GM23338 (cell line): ENCODE measurements around the gene MYBL2. TPM values are rescaled to one million over a fixed set of nuclear protein-coding genes. Genes with fewer than 3 reads are reported as not detected.

Source experiments
- ATAC-seq: fragments of 200-7000 bp; cut with Tn5 transposase; 3 replicates; pipeline ENCODE4 v1.9.1; 2020
- DNase-seq: peaks from one replicate; pipeline ENCODE4 v3.0.0-alpha.2; 2015; ENCODE audit warnings: low spot score
- H2AFZ ChIP-seq: fragments of 200-600 bp; sonication (generic); 2 replicates; pipeline ENCODE4 v1.8.0; 2016; ENCODE audit warnings: antibody characterized with exemption, mild to moderate bottlenecking, moderate library complexity
- H3F3A ChIP-seq: fragments of 200-600 bp; sonication (generic); replicated peaks from 2 replicates; pipeline ENCODE4 v1.8.0; 2017; ENCODE audit warnings: antibody characterized with exemption, mixed run types, low read depth
- H3K27ac ChIP-seq: fragments of 200-600 bp; sonication (generic); 2 replicates; pipeline ENCODE4 v1.6.1; 2016; ENCODE audit warnings: low read depth
- H3K27me3 ChIP-seq: fragments of 200-600 bp; sonication (generic); 2 replicates; pipeline ENCODE4 v1.8.0; 2016; ENCODE audit warnings: mild to moderate bottlenecking, mixed run types, moderate library complexity; ENCODE audit not compliant: insufficient read depth
- H3K36me3 ChIP-seq: fragments of 200-600 bp; sonication (generic); 2 replicates; pipeline ENCODE4 v1.8.0; 2016; ENCODE audit warnings: mild to moderate bottlenecking; ENCODE audit not compliant: insufficient read depth
- H3K4me1 ChIP-seq: fragments of 200-600 bp; sonication (generic); 2 replicates; pipeline ENCODE4 v1.8.0; 2016; ENCODE audit warnings: mild to moderate bottlenecking, moderate library complexity; ENCODE audit not compliant: insufficient read depth
- H3K4me2 ChIP-seq: fragments of 200-600 bp; sonication (generic); 2 replicates; pipeline ENCODE4 v1.7.1; 2017; ENCODE audit warnings: mixed run types
- H3K4me3 ChIP-seq: fragments of 200-600 bp; sonication (generic); 2 replicates; pipeline ENCODE4 v1.6.1; 2016; ENCODE audit warnings: mixed run types
- H3K79me2 ChIP-seq: fragments of 200-600 bp; sonication (generic); replicated peaks from 2 replicates; pipeline ENCODE4 v1.8.0; 2017; ENCODE audit warnings: mild to moderate bottlenecking; ENCODE audit not compliant: insufficient read depth
- H3K9me2 ChIP-seq: fragments of 200-600 bp; sonication (generic); 2 replicates; pipeline ENCODE4 v1.8.0; 2017; ENCODE audit not compliant: insufficient read depth
- H4K20me1 ChIP-seq: fragments of 200-600 bp; sonication (generic); replicated peaks from 2 replicates; pipeline ENCODE4 v1.8.0; 2017; ENCODE audit warnings: mild to moderate bottlenecking; ENCODE audit not compliant: insufficient read depth
- H3K27ac Mint-ChIP-seq: 2 replicates; pipeline ENCODE4 v1.8.0; 2020; ENCODE audit warnings: inconsistent platforms, mild to moderate bottlenecking, moderate library complexity, mixed read lengths
- H3K27me3 Mint-ChIP-seq: 3 replicates; pipeline ENCODE4 v1.8.0; 2022; ENCODE audit warnings: low read depth, mild to moderate bottlenecking, moderate library complexity, mixed read lengths, inconsistent platforms; ENCODE audit not compliant: insufficient read depth, poor library complexity
- H3K36me3 Mint-ChIP-seq: 3 replicates; pipeline ENCODE4 v1.8.0; 2021; ENCODE audit warnings: low read depth, mild to moderate bottlenecking, inconsistent platforms, moderate library complexity, mixed read lengths
- H3K4me1 Mint-ChIP-seq: 3 replicates; pipeline ENCODE4 v1.8.0; 2020; ENCODE audit warnings: mild to moderate bottlenecking, inconsistent platforms, mixed read lengths
- H3K4me3 Mint-ChIP-seq: 3 replicates; pipeline ENCODE4 v1.8.0; 2021; ENCODE audit warnings: moderate library complexity, mild to moderate bottlenecking, inconsistent platforms, mixed read lengths
- H3K9me3 Mint-ChIP-seq: 3 replicates; pipeline ENCODE4 v1.8.0; 2020; ENCODE audit warnings: moderate library complexity, mild to moderate bottlenecking, inconsistent platforms, mixed read lengths
- CREB1 ChIP-seq: fragments of 250-450 bp; sonication (Bioruptor Pico); IDR thresholded peaks from 2 replicates; pipeline ENCODE4 v1.5.0; 2020; ENCODE audit warnings: low read depth, mild to moderate bottlenecking, moderate library complexity
- CTCF ChIP-seq, 2 experiments: fragments of 200-600 bp in 1 of 2; sonication (generic) in 1 of 2; conservative IDR thresholded peaks; 2 replicates each; pipeline versions ENCODE4 v1.5.1 to v1.6.1; 2016 to 2017; ENCODE audit warnings: antibody characterized with exemption in 2 of 2, low read depth in 2 of 2, mild to moderate bottlenecking in 2 of 2, moderate library complexity in 1 of 2
- ETS1 ChIP-seq: IDR thresholded peaks from 2 replicates; pipeline ENCODE4 v1.6.1; 2016; ENCODE audit warnings: antibody characterized with exemption
- EZH2 ChIP-seq: fragments of 200-600 bp; sonication (generic); IDR thresholded peaks from one replicate; pipeline ENCODE4 v1.8.0; 2017; ENCODE audit warnings: antibody characterized with exemption, mild to moderate bottlenecking, low read depth; ENCODE audit not compliant: unreplicated experiment
- EZH2phosphoT487 ChIP-seq: fragments of 200-600 bp; sonication (generic); IDR thresholded peaks from one replicate; pipeline ENCODE4 v1.8.1; 2018; ENCODE audit warnings: antibody characterized with exemption; ENCODE audit not compliant: unreplicated experiment
- JUNB ChIP-seq: IDR thresholded peaks from one replicate; pipeline ENCODE4 v1.6.1; 2016; ENCODE audit warnings: antibody characterized with exemption; ENCODE audit not compliant: unreplicated experiment
- NANOG ChIP-seq: IDR thresholded peaks from 2 replicates; pipeline ENCODE4 v1.6.1; 2016; ENCODE audit warnings: antibody characterized with exemption, borderline replicate concordance
- POLR2AphosphoS5 ChIP-seq: IDR thresholded peaks from 2 replicates; pipeline ENCODE4 v1.6.1; 2016; ENCODE audit warnings: antibody characterized with exemption, low read depth
- REST ChIP-seq: IDR thresholded peaks from one replicate; pipeline ENCODE4 v1.6.1; 2018; ENCODE audit warnings: antibody characterized with exemption; ENCODE audit not compliant: unreplicated experiment
- STAT1 ChIP-seq: IDR thresholded peaks from one replicate; pipeline ENCODE4 v1.6.1; 2016; ENCODE audit warnings: antibody characterized with exemption; ENCODE audit not compliant: unreplicated experiment
- ZNF114 ChIP-seq: fragments of 250-450 bp; sonication (Bioruptor Pico); IDR thresholded peaks from 2 replicates; pipeline ENCODE4 v1.5.0; 2020; ENCODE audit warnings: mild to moderate bottlenecking, moderate library complexity
- ZNF331 ChIP-seq: fragments of 250-450 bp; sonication (Bioruptor Pico); IDR thresholded peaks from 2 replicates; pipeline ENCODE4 v1.5.0; 2020; ENCODE audit warnings: low read depth, mild to moderate bottlenecking, moderate library complexity
- ZNF462 ChIP-seq: fragments of 250-450 bp; sonication (Bioruptor Pico); IDR thresholded peaks from 2 replicates; pipeline ENCODE4 v1.5.0; 2020; ENCODE audit warnings: mild to moderate bottlenecking, moderate library complexity
- polyA plus RNA-seq: library from polyadenylated mRNA; unstranded; fragments of >200 nt; fragmentation: Nextera tagmentation; extraction: Ambion mirVana; gene quantifications from 2 replicates; pipeline ENCODE4 v1.2.1, GENCODE V29; 2016
- total RNA-seq: library from RNA; depleted of rRNA; stranded (reverse); fragments of >200 nt; shearing (Covaris generic); gene quantifications from 2 replicates; pipeline ENCODE4 v1.2.3, GENCODE V29; 2014

The MYBL2 gene
- total and polyA plus RNA-seq, 2 experiments from 2014 or later, result 72.3 to 131 TPM

- H3K9me3 Mint-ChIP-seq, result no peaks in the 10 kb centered on the region
- TF ChIP-seq EZH2phosphoT487 (no peak), ZNF331 (CRISPR knock-in tag) (no peak), CREB1 (CRISPR knock-in tag) (no peak), EZH2 (no peak), JUNB (no peak), REST (no peak), CTCF (conservative IDR thresholded peaks at IDR 0.05; ENCODE audit: low read depth in 2 of 2) (no peak), ZNF462 (CRISPR knock-in tag) (no peak), POLR2AphosphoS5 (no peak), NANOG (no peak), STAT1 (no peak), ZNF114 (CRISPR knock-in tag) (no peak), ETS1 (no peak)
- no peaks in the 10 kb centered on the region for H3K4me1 ChIP-seq
- no peak overlapping the region for H2AFZ ChIP-seq
- H3K4me1 Mint-ChIP-seq, result no peaks in the 10 kb centered on the region
- H3K27ac Mint-ChIP-seq, result no peak overlapping the region
- H3K4me3 Mint-ChIP-seq, result no peak overlapping the region
- no peak overlapping the region for H3K4me3 ChIP-seq
- H3K36me3 ChIP-seq, result peaks cover 37% of the 10 kb centered on the region
- DNase-seq (no peak), ATAC-seq (no peak)
- no peaks in the 10 kb centered on the region; the same call in 1 of the 2 replicates for H4K20me1 ChIP-seq
- no peaks in the 10 kb centered on the region for H3K9me2 ChIP-seq
- no peaks in the 10 kb centered on the region for H3K79me2 ChIP-seq
- no peaks in the 10 kb centered on the region for H3K27me3 ChIP-seq
- H3K27ac ChIP-seq, result no peak overlapping the region
- H3K36me3 Mint-ChIP-seq, result peaks cover 75% of the 10 kb centered on the region
- H3F3A ChIP-seq, result no peaks in the 10 kb centered on the region
- H3K4me2 ChIP-seq, result no peak overlapping the region
- no peaks in the 10 kb centered on the region for H3K27me3 Mint-ChIP-seq
Observed at GRCh38 chr20:43711098-43711654, 44.3 kb downstream of the MYBL2 start.
